ENCODE results near the gene KIF5C.

DNA sequence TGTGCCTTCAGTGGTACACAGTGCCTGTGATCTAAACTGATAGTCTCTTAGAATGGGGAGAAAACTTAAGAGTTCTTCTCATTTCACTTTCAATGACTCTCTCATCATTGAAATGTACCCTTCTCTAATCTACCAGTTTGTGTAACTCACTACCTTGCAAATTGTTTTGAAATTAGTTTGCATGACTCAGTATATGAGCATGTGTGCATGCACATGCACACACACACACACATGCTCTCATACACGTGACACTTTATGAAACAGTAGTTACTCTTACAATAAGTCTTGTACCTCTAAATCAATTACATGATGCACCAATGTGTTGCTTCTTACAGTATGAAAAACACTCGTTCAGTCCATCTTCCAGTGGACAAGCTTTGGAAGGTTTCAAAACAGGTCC is 174.1 kb downstream of the KIF5C start:
- TF ChIP-seq, protein P1, sequence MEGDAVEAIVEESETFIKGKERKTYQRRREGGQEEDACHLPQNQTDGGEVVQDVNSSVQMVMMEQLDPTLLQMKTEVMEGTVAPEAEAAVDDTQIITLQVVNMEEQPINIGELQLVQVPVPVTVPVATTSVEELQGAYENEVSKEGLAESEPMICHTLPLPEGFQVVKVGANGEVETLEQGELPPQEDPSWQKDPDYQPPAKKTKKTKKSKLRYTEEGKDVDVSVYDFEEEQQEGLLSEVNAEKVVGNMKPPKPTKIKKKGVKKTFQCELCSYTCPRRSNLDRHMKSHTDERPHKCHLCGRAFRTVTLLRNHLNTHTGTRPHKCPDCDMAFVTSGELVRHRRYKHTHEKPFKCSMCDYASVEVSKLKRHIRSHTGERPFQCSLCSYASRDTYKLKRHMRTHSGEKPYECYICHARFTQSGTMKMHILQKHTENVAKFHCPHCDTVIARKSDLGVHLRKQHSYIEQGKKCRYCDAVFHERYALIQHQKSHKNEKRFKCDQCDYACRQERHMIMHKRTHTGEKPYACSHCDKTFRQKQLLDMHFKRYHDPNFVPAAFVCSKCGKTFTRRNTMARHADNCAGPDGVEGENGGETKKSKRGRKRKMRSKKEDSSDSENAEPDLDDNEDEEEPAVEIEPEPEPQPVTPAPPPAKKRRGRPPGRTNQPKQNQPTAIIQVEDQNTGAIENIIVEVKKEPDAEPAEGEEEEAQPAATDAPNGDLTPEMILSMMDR (conservative IDR thresholded peaks at IDR 0.05; ENCODE audit: low read length) = no peak
- TF ChIP-seq EZH2phosphoT487 (IDR thresholded peaks at IDR 0.05; ENCODE audit: borderline replicate concordance, low read depth, low read length) = no peak

Data from OCI-LY7 (cell line).